Coronary artery (tissue), 2 donors: Measurements from ENCODE around the gene ARMC6.

Experiments
- DNase-seq: peaks from one replicate; pipeline ENCODE4 v3.0.0-alpha.2; 2017; ENCODE audit warnings: low spot score
- H3K27ac ChIP-seq, 2 donors: fragments of 200-600 bp; sonication (generic); one replicate each; pipeline ENCODE4 v1.5.1; 2016 to 2019
- H3K4me3 ChIP-seq: fragments of 200-600 bp; sonication (generic); 2 replicates; pipeline ENCODE4 v1.5.1; 2016; ENCODE audit warnings: mild to moderate bottlenecking, moderate library complexity
- CTCF ChIP-seq: fragments of 200-600 bp; sonication (generic); IDR thresholded peaks from one replicate; pipeline ENCODE4 v1.5.1; 2019; ENCODE audit warnings: antibody characterized with exemption

The ARMC6 gene

DNA sequence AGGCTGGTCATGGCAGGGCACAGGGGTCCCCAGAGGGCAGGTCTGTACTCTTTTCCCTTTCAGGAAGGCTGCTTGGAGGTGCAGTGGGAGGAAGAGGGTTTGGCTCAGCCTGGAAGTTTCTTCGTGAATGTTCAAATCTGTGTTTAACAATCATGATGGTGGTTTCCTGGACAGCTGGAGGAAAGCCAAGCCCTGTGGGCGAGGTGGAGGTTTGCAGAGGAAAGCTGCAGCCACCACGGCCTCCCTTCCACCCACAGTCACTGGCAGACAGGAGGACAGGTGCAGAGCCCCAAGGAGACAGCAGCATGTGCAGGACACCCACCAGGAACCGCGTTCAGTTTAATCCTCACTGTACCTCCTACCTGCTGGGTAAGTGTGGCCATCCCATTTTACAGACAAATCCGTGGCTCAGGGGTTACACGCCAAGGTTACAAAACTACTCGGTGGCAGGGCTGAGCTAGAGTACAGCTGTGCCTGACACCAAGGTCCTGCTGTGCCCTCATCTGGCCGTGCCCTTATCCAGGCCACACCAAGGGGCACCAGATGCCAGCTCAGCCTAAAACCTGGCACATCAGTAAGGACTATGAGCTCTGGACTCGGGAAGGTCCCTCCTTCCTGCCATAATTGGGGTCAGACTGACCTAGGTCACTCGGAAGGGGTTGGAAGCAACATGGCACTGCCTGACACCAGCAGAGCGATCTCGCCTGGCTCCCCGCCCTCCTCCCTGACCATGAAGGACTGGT lies 34.2 kb upstream of the ARMC6 start:
- Histone ChIP-seq H3K4me3 (no peak overlapping the region), H3K27ac (no peak overlapping the region)
- DNase-seq, result no peak
- TF ChIP-seq CTCF, result no peak

GRCh38 chr19:18999896-19000620 lies 33.3 kb upstream of the ARMC6 start:
- no peak for DNase-seq
- Histone ChIP-seq H3K4me3 (no peak overlapping the region), H3K27ac (no peak overlapping the region)
- TF ChIP-seq CTCF, result no peak

DNA sequence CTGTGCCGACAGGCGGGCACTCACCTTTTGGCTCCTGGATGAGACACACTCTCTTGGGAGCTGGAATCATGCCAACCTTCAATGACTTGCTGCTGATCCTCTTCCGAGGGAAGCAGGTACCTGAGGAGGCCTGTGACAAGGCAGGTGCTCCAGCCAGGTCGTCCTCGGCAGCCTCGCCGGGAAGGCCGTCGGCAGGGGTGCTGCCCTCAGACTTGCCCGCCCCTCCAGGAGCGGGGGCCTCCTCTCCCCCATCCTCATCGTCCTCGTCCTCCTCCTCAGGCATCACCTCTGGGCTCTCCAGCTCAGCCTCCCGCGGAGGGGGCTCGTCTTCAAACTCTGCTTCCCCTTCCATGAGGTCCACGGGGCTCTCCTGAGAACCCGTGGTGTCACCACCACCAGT lies 29.3 kb upstream of the ARMC6 start:
- no peak for TF ChIP-seq CTCF
- no peak overlapping the region for H3K4me3 ChIP-seq

DNA sequence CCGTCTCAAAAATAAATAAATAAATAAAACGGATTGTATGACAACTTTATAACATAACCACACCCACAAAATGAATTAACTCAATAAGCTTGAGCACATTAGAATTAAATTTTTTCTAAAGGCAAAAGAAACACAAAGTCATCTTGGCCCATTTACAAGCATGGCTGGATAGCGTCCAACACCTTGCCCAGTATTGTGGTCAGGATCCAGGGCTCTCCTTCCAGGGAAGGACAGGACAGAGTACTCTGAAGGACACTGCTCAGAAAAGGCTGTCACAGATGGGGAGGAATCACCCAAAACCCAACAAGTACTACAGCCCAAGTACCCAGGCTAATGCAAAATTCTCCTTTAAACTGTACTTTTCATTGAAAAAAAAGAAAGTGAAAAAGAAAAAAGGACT lies 27.2 kb upstream of the ARMC6 start:
- no peak for TF ChIP-seq CTCF
- Histone ChIP-seq H3K4me3 (no peak overlapping the region), H3K27ac (no peak overlapping the region)
- DNase-seq, result no peak

More for the DNA sequence above, 29.3 kb upstream of the ARMC6 start:
- no peak for DNase-seq
- no peak overlapping the region for H3K27ac ChIP-seq

- no peak for DNase-seq
- no peak for TF ChIP-seq CTCF
- no peak overlapping the region for H3K4me3 ChIP-seq
- H3K27ac ChIP-seq, result no peak overlapping the region
These were observed 23.5 kb upstream of the ARMC6 start for GRCh38 chr19:19009951-19010350.

DNA sequence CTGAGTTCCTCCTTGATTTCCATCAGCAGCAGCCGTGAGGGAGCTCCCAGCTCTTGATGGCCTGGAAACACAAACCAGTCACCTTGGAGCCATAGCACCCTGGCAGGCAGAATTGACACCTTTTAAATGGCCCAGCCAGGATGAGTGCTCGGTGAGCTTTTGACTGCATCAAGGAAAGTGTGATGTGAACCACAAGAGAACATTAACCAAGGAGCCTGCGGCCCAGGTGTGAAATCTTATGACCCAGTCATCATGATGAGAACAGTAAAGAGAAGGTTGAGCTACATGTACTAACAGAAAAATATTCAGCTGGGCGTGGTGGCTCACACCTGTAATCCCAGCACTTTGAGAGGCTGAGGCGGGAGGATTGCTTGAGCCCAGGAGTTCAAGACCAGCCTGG lies 22.9 kb upstream of the ARMC6 start:
- no peak for DNase-seq
- no peak overlapping the region for H3K4me3 ChIP-seq
- H3K27ac ChIP-seq, result no peak overlapping the region
- TF ChIP-seq CTCF, result no peak

DNA sequence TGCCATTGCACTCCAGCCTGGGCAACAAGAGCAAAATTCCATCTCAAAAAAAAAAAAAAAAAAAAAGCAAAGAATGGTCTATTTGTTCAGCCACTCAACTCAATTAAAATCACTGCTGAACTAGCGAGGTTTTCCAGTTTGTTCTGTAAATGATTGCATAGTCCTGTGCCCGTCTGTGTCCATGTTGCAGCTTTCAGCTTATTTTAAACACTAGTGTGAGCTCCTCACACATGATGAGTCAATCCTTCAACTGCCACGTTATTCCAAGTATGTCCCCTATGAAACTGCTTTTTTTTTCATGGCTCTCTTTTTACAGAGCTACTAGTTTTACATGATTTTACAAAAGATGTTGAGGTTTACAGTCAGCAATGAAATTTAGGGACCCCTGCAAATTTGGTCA lies 12.3 kb upstream of the ARMC6 start:
- no peak for TF ChIP-seq CTCF
- Histone ChIP-seq H3K27ac (no peak overlapping the region), H3K4me3 (no peak overlapping the region)
- DNase-seq, result no peak
